K562 (cell line): ENCODE measurements around the gene SCTR. TPM values are rescaled to one million over a fixed set of nuclear protein-coding genes. Genes with fewer than 3 reads are reported as not detected.

Experiments
- ATAC-seq: fragments of 200-7000 bp; cut with Tn5 transposase; 3 replicates; pipeline ENCODE4 v1.9.1; 2020; ENCODE audit warnings: moderate library complexity
- BruUV-seq: library from RNA; stranded (reverse); fragments of 400-500 nt; replicated peaks from 2 replicates; lab custom pipeline; 2021; lab: Mats Ljungman, UMichigan
- CTCF ChIA-PET: fragments of 300-600 bp; formaldehyde crosslinking; extraction: SDS; loops from one replicate; lab custom pipeline; 2021; ENCODE audit warnings: low intra/inter-chr PET ratio; lab: Yijun Ruan, JAX
- POLR2A ChIA-PET: fragments of 300-600, 350-650 bp; sonication (Branson Sonifier 250); formaldehyde crosslinking; extraction: SDS; loops from one replicate; lab custom pipeline; 2021; ENCODE audit warnings: antibody characterized with exemption, inconsistent platforms; lab: Yijun Ruan, JAX
- DNase-seq, 4 experiments: peaks; one replicate each; pipeline versions ENCODE4 v3.0.0 to v3.0.0-alpha.2; 2011 to 2018; ENCODE audit warnings: low spot score in 3 of 4, mixed read lengths in 3 of 4; ENCODE audit errors: extremely low read depth in 1 of 4
- FAIRE-seq: peaks from 2 replicates; lab custom pipeline; 2011; peaks lifted over from hg19 to GRCh38; lab: Jason Lieb, UNC
- H2AFZ ChIP-seq: 2 replicates; pipeline ENCODE4 v1.6.0; 2011; ENCODE audit warnings: low read depth, low read length, control low read depth, inconsistent platforms
- H3K27ac ChIP-seq: fragments of 200-600 bp; 3 replicates; pipeline ENCODE4 v1.8.0; 2011; ENCODE audit warnings: low read depth, mild to moderate bottlenecking, control low read depth, inconsistent platforms, low read length, moderate library complexity, mixed read lengths; ENCODE audit errors: extremely low read depth
- H3K27me3 ChIP-seq, 2 experiments: fragments of 300-600 bp in 1 of 2; 2 replicates in 1 of 2; 3 replicates in 1 of 2; pipeline versions ENCODE4 v1.6.0 to v1.8.0; 2011; ENCODE audit warnings: inconsistent platforms in 2 of 2, low read length in 2 of 2, mild to moderate bottlenecking in 1 of 2, mixed read lengths in 1 of 2, moderate library complexity in 1 of 2; ENCODE audit not compliant: control insufficient read depth in 2 of 2, insufficient read depth in 2 of 2
- H3K36me3 ChIP-seq: fragments of 300-600 bp; 3 replicates; pipeline ENCODE4 v1.8.0; 2011; ENCODE audit warnings: mild to moderate bottlenecking, low read length, inconsistent platforms; ENCODE audit not compliant: control insufficient read depth, insufficient read depth
- H3K4me1 ChIP-seq, 2 experiments: fragments of 200-600 bp in 1 of 2; replicated peaks in 1 of 2; 2 replicates in 1 of 2; 3 replicates in 1 of 2; pipeline versions ENCODE4 v1.5.1 to v1.8.0; 2011; ENCODE audit warnings: inconsistent platforms in 2 of 2, low read length in 2 of 2, mild to moderate bottlenecking in 1 of 2, mixed read lengths in 1 of 2, moderate library complexity in 1 of 2; ENCODE audit not compliant: control insufficient read depth in 2 of 2, insufficient read depth in 2 of 2
- H3K4me2 ChIP-seq: 2 replicates; pipeline ENCODE4 v1.6.1; 2011; ENCODE audit warnings: low read length, control low read depth, inconsistent platforms, mixed read lengths; ENCODE audit not compliant: insufficient read depth
- H3K4me3 ChIP-seq: fragments of 200-600 bp; sonication (generic), shearing (Covaris generic); 2 replicates; pipeline ENCODE4 v1.5.1; 2016; ENCODE audit warnings: control low read depth, inconsistent platforms
- H3K79me2 ChIP-seq: fragments of 200-600 bp; 3 replicates; pipeline ENCODE4 v1.8.0; 2011; ENCODE audit warnings: low read length, inconsistent platforms; ENCODE audit not compliant: control insufficient read depth, insufficient read depth
- H3K9ac ChIP-seq, 2 experiments: 2 replicates each; pipeline versions ENCODE4 v1.6.0 to v1.6.1; 2011; ENCODE audit warnings: low read depth in 2 of 2, low read length in 2 of 2, control low read depth in 1 of 2, inconsistent platforms in 1 of 2, mild to moderate bottlenecking in 1 of 2, mixed read lengths in 1 of 2; ENCODE audit not compliant: insufficient read depth in 1 of 2
- H3K9me1 ChIP-seq: one replicate; pipeline ENCODE4 v1.6.0; 2011; ENCODE audit warnings: inconsistent platforms, mild to moderate bottlenecking, low read length, moderate library complexity; ENCODE audit not compliant: control insufficient read depth, insufficient read depth
- H3K9me3 ChIP-seq: replicated peaks from 2 replicates; pipeline ENCODE4 v1.5.1; 2011; ENCODE audit warnings: low read depth, low read length, inconsistent platforms; ENCODE audit not compliant: control insufficient read depth, insufficient read depth
- H4K20me1 ChIP-seq: replicated peaks from 2 replicates; pipeline ENCODE4 v1.6.1; 2011; ENCODE audit warnings: low read length, inconsistent platforms, mixed read lengths; ENCODE audit not compliant: control insufficient read depth, insufficient read depth
- ARID3B ChIP-seq: fragments of 250-450 bp; sonication (Bioruptor Pico); IDR thresholded peaks from 2 replicates; pipeline ENCODE4 v1.4.0; 2020; ENCODE audit warnings: borderline replicate concordance
- CEBPB ChIP-seq: fragments of 450-650 bp; IDR thresholded peaks from 2 replicates; pipeline ENCODE4 v1.6.1; 2016; ENCODE audit warnings: missing genetic modification characterization, missing compliant biosample characterization
- CEBPG ChIP-seq, 3 experiments: fragments of 200-800 bp in 1 of 3; sonication (Bioruptor generic) in 1 of 3; sonication (generic) in 1 of 3; formaldehyde crosslinking in 1 of 3; IDR thresholded peaks in 2 of 3; conservative IDR thresholded peaks in 1 of 3; 2 replicates each; pipeline versions ENCODE4 v1.6.1 to v1.8.0; 2016 to 2022; ENCODE audit warnings: missing compliant biosample characterization in 2 of 3, missing genetic modification characterization in 2 of 3, mild to moderate bottlenecking in 1 of 3, missing genetic modification reagents in 1 of 3
- NFRKB ChIP-seq: fragments of 450-650 bp; IDR thresholded peaks from 2 replicates; pipeline ENCODE4 v1.6.1; 2016; ENCODE audit warnings: low read depth
- THAP12 ChIP-seq: fragments of 250-450 bp; sonication (Bioruptor Pico); IDR thresholded peaks from 2 replicates; pipeline ENCODE4 v1.9.0; 2021; ENCODE audit warnings: mild to moderate bottlenecking, inconsistent platforms
- ZHX1 ChIP-seq: fragments of 150-350 bp; conservative IDR thresholded peaks from 2 replicates; pipeline ENCODE4 v1.6.1; 2014; ENCODE audit warnings: low read length
- ZNF124 ChIP-seq: sonication (generic); formaldehyde crosslinking; IDR thresholded peaks from 2 replicates; pipeline ENCODE4 v1.8.1; 2022; ENCODE audit warnings: missing genetic modification reagents
- ZNF384 ChIP-seq: IDR thresholded peaks from 2 replicates; pipeline ENCODE4 v1.6.1; 2012; ENCODE audit warnings: low read depth, low read length, improper control_type of control experiment
- WGBS: fragments of 100-300 bp; shearing (Covaris generic); methylation state at CpG from one replicate; pipeline ENCODE4 v1.1.6; 2016; ENCODE audit warnings: low coverage, mixed read lengths; ENCODE audit not compliant: insufficient coverage; ENCODE audit errors: missing lambda C conversion rate; 5-methylcytosine and 5-hydroxymethylcytosine counted together
- in situ Hi-C: fragments of 300-500 bp; cut with MboI; formaldehyde crosslinking; loops from 4 replicates; pipeline ENCODE4 v1.15.0; 2018; ENCODE audit warnings: inconsistent platforms, mixed read lengths
- intact Hi-C: fragments of 100-400 bp; cut with micrococcal nuclease; formaldehyde crosslinking; loops from 2 replicates; pipeline ENCODE4 v1.14.2; 2022
- polyA plus RNA-seq, 8 experiments: library from polyadenylated mRNA; depleted of rRNA in 4 of 8; stranded (reverse) in 5 of 8; unstranded in 3 of 8; fragments of >200 nt; fragmentation: Nextera tagmentation in 2 of 8; fragmentation: Illumina TruSeq in 1 of 8; extraction: Ambion mirVana in 2 of 8; extraction: Trizol in 1 of 8; gene quantifications; 2 replicates each; pipeline versions ENCODE4 v1.2.1 to v1.2.3, GENCODE V29; 2011 to 2014; ENCODE audit warnings: inconsistent platforms in 1 of 8, missing spikeins in 1 of 8
- total RNA-seq, 7 experiments: library from RNA; depleted of rRNA in 6 of 7; stranded (reverse); fragments of >200 nt in 6 of 7; fragmentation: Illumina TruSeq in 2 of 7; extraction: Trizol in 2 of 7; gene quantifications; 2 replicates each; pipeline versions ENCODE4 v1.2.1 to v1.2.3, GENCODE V29; 2011 to 2021; ENCODE audit warnings: low replicate concordance in 1 of 7

SCTR gene
- total and polyA plus RNA-seq, 9 of the 15 experiments (the other 6 are each of a cell fraction or from before 2014, with no cell fraction given), result not detected

- Histone ChIP-seq H4K20me1 (no peaks in the 10 kb centered on the region), H3K27me3 (peaks cover 11 to 36% of the 10 kb centered on the region in 2 experiments), H3K79me2 (no peaks in the 10 kb centered on the region), H3K9me3 (no peaks in the 10 kb centered on the region; the same call in 1 of the 2 replicates), H3K27ac (no peak overlapping the region), H3K9ac (no peak overlapping the region), H3K36me3 (no peaks in the 10 kb centered on the region)
- intact Hi-C loops (no loop called here), in situ Hi-C loops (no loop called here)
- no TSS peak for BruUV-seq
- FAIRE-seq, result no peak
- CTCF ChIA-PET, result no interaction called here
- no peak for ATAC-seq
- TF ChIP-seq CEBPG (CRISPR knock-in tag; IDR thresholded peaks at IDR 0.05), result no peak
- 0 out of 4 replicates have a peak, but pooled peaks of 1 of the 2 experiments have one; percentile 17 for TF ChIP-seq CEBPG (tag; conservative IDR thresholded peaks at IDR 0.05 in 1 of 2, IDR thresholded peaks at IDR 0.05 in 1 of 2)
- peak; percentile 62 for TF ChIP-seq CEBPB (tag)
- TF ChIP-seq ZNF384, result no peak
- TF ChIP-seq ZNF124, result no peak
- TF ChIP-seq, all 486 proteins: peak for 2
- Histone ChIP-seq H3K4me3 (no peak overlapping the region), H2AFZ (no peak overlapping the region), H3K4me1 (peaks cover 0 to 7% of the 10 kb centered on the region in 2 experiments; a peak in 1 of 5 replicates), H3K4me2 (no peak overlapping the region), H3K9me1 (no peaks in the 10 kb centered on the region)
- 5% methylated on average over 2 of the region's 2 CpGs for WGBS
- POLR2A ChIA-PET, result no interaction called here
- DNase-seq, result no peak
Measured at GRCh38 chr2:119527999-119528398, 3.7 kb upstream of the SCTR start.

GRCh38 chr2:119525614-119526013 is 1.3 kb upstream of the SCTR start:
- no peak overlapping the region for H3K4me3 ChIP-seq
- 31% methylated on average over 3 of the region's 4 CpGs for WGBS
- H3K4me2 ChIP-seq, result no peak overlapping the region
- H3K4me1 ChIP-seq, result peaks cover 0 to 7% of the 10 kb centered on the region in 2 experiments; a peak in 1 of 5 replicates
- no peak overlapping the region for H3K27ac ChIP-seq
- H4K20me1 ChIP-seq, result no peaks in the 10 kb centered on the region
- in situ Hi-C loops, result no loop called here
- ATAC-seq (no peak), FAIRE-seq (no peak), DNase-seq (no peak)
- H3K9ac ChIP-seq, result no peak overlapping the region
- H3K27me3 ChIP-seq, result peaks cover 16 to 42% of the 10 kb centered on the region in 2 experiments
- H2AFZ ChIP-seq, result no peak overlapping the region
- intact Hi-C loops, result no loop called here
- no TSS peak for BruUV-seq
- H3K9me1 ChIP-seq, result no peaks in the 10 kb centered on the region
- no peaks in the 10 kb centered on the region for H3K36me3 ChIP-seq
- CTCF ChIA-PET, result no interaction called here
- H3K9me3 ChIP-seq, result no peaks in the 10 kb centered on the region
- POLR2A ChIA-PET, result no interaction called here
- H3K79me2 ChIP-seq, result no peaks in the 10 kb centered on the region
- no peak for TF ChIP-seq ARID3B
- TF ChIP-seq ZHX1, result no peak
- no peak for TF ChIP-seq NFRKB
- no peak for TF ChIP-seq THAP12
